ENCODE measurements around the gene COL13A1. TPM values are rescaled to one million over a fixed set of nuclear protein-coding genes. Genes with fewer than 3 reads are reported as not detected.

The COL13A1 gene
- total RNA-seq, 4 donors from 2014 or later: 1.2 to 4.2 (median 2.6) TPM

DNA sequence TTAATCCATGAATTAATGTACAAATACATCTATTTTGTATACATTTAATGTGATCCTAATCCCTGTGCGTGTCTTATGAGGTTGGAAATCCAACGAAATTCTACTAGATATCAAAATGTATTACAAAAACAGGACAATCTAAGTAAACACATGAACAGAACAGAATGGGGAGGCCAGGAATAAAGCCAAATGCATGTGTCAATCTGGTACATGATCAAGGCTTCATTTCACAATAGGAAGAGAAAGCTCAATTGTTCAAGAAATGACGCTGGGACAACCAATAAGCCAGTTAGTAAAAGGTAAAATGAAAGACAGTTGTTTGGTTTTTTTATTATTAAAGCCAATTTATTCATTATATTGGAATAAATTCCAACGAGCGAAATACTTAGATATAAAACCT is 83.0 kb downstream of the COL13A1 start:
- 90% methylated on average over 5 of the region's 5 CpGs for WGBS
- no peaks in the 10 kb centered on the region for H3K9me3 ChIP-seq
- TF ChIP-seq CTCF (IDR thresholded peaks at IDR 0.05): no peak
- no peak for TF ChIP-seq POLR2A (IDR thresholded peaks at IDR 0.05; ENCODE audit: low read depth)
- TF ChIP-seq POLR2AphosphoS5 (IDR thresholded peaks at IDR 0.05): no peak
- TF ChIP-seq EP300 (IDR thresholded peaks at IDR 0.05): no peak
- H3K27me3 ChIP-seq: no peaks in the 10 kb centered on the region
- no peak overlapping the region for H3K4me3 ChIP-seq
- H3K27ac ChIP-seq (replicated peaks in 1 of 4): peak overlapping the region in 1 of 4 donors; percentile 65
- peaks cover 0 to 27% (median 21%) of the 10 kb centered on the region in 4 donors for H3K4me1 ChIP-seq
- no peak for DNase-seq (ENCODE audit: extremely low spot score)
- intact Hi-C loops (cut with DNase I): no loop called here
- H3K36me3 ChIP-seq: no peaks in the 10 kb centered on the region

DNA sequence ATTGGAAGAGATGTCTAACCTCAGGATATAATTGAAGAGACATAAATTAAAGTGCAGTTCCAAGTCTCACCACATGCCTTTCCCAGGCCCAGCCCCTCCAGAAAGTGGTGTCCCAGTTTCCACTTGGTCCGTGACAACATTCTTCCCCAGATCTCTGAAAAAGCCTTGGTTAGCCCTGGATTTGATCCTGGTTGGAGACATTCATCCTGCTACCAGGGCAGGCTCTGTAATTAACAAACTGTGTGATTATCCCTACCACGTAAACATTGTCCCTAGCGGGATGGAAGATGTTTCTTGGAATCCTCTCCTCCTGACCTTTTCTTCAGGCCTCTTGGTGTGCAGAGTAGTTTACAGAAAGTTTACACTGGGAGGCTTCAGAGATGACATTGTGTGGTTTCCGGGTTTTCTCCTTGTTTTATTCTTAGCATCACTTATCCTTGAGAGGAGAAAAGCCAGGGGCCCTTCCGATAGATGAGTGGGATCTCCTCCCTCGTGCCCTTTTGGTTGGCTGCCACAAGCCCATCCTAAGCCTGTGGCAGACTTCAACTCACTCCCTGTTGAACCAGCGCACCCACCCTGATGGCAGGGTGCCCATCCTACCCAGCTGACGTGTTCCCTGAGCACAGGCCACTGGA is 83.8 kb downstream of the COL13A1 start:
- no peak overlapping the region for H3K4me3 ChIP-seq
- intact Hi-C loops (cut with DNase I): no loop called here
- H3K27me3 ChIP-seq: no peaks in the 10 kb centered on the region
- no peak for TF ChIP-seq POLR2AphosphoS5 (IDR thresholded peaks at IDR 0.05)
- TF ChIP-seq POLR2A (IDR thresholded peaks at IDR 0.05; ENCODE audit: low read depth): no peak
- peak in 2 of 3 experiments; percentile 24 to 55 for TF ChIP-seq CTCF (IDR thresholded peaks at IDR 0.05)
- TF ChIP-seq EP300 (IDR thresholded peaks at IDR 0.05): no peak
- 59% methylated on average over 8 of the region's 8 CpGs for WGBS
- H3K9me3 ChIP-seq: no peaks in the 10 kb centered on the region
- H3K4me1 ChIP-seq: peaks cover 0 to 19% (median 12%) of the 10 kb centered on the region in 4 donors
- H3K27ac ChIP-seq (replicated peaks in 1 of 4): peak overlapping the region in 1 of 4 donors; percentile 65
- DNase-seq (ENCODE audit: extremely low spot score): no peak
- H3K36me3 ChIP-seq: no peaks in the 10 kb centered on the region

DNA sequence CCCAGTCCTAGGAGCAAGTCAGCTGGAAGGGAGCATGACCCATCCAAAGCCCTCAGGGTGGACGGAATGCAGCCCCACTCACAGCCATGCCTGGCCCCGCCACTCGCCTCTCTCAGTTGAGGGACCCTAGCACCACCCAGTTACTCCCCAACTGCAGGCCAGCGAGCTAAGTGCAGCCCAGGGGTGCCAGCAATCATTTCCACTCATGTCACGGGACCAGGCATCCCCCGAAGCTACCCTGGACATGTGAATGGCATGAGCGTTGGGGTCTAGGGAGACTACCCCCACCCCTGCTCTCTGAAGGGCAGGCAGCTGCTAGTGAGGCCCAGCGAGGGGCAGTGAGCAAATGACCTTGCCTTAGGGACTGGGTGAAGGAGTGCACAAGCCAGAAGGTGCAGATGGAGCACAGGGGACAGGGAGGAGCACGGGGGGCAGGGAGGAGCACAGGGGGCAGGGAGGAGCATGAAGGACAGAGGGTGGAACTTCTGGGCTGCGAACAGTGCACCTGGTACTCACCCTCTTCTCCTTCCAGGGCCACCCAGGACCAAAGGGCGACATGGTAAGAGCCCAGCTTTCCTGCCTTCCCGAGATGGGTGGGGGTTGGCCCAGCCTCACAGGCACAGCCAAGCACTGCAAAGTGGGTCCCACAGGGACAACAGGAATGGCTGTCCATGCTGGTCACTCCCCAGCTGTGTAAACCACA is 87.3 kb downstream of the COL13A1 start:
- no peak for DNase-seq (ENCODE audit: extremely low spot score)
- Histone ChIP-seq H3K9me3 (no peaks in the 10 kb centered on the region), H3K4me3 (no peak overlapping the region), H3K4me1 (peaks cover 0 to 13% (median 10%) of the 10 kb centered on the region in 4 donors), H3K27ac (replicated peaks in 1 of 4) (no peak overlapping the region), H3K36me3 (no peaks in the 10 kb centered on the region), H3K27me3 (no peaks in the 10 kb centered on the region)
- no peak for TF ChIP-seq POLR2AphosphoS5 (IDR thresholded peaks at IDR 0.05)
- TF ChIP-seq EP300 (IDR thresholded peaks at IDR 0.05): no peak
- TF ChIP-seq POLR2A (IDR thresholded peaks at IDR 0.05; ENCODE audit: low read depth): no peak
- TF ChIP-seq CTCF (IDR thresholded peaks at IDR 0.05): no peak
- intact Hi-C loops (cut with DNase I): no loop called here
- 86% methylated on average over 11 of the region's 12 CpGs for WGBS

DNA sequence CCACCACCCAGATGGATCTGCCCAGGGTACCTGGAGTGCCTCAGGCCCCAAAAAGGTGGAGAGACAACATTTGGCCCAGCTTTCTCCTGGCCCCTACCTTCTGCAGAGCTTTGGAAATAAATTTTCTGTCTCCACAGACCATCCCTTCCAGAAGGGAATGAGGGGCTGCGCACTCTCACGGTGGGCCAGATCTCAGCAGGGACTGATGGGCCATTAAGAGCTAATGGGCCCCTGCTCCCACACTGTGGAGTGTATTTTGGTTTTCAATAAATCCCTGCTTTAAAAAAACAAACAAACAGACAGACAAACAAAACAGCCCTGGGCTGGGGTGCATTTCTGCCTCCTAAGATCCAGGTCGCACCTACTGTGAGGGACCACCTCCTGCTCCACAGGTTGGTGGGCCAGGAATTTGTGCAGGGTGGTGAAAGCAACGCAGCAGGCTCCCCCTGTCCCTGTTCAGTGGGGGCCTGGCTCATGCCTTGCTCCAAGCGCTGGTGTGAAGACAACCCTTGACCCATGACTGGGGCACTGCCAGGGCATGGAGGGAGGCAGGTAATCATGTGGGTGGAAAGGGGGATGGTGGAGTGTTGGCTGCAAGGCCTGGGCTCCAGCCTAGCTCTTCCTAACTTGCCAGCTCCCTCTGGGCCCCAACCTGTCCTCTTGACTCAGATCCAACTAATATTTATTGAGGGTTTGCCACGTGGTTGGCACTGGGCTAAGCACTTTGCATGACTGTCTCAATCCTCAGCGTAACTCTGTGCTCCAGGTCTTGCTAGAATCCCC is 88.5 kb downstream of the COL13A1 start:
- Histone ChIP-seq H3K27ac (replicated peaks in 1 of 4) (no peak overlapping the region), H3K4me3 (no peak overlapping the region), H3K27me3 (no peaks in the 10 kb centered on the region), H3K9me3 (no peaks in the 10 kb centered on the region), H3K4me1 (peaks cover 0 to 8% (median 6%) of the 10 kb centered on the region in 4 donors), H3K36me3 (no peaks in the 10 kb centered on the region)
- intact Hi-C loops (cut with DNase I): no loop called here
- WGBS: 83% methylated on average over 7 of the region's 7 CpGs
- DNase-seq (ENCODE audit: extremely low spot score): no peak
- TF ChIP-seq CTCF (IDR thresholded peaks at IDR 0.05): no peak
- no peak for TF ChIP-seq EP300 (IDR thresholded peaks at IDR 0.05)
- TF ChIP-seq POLR2A (IDR thresholded peaks at IDR 0.05; ENCODE audit: low read depth): no peak
